HepG2 (cell line): ENCODE results near the gene NCOA7. TPM values are rescaled to one million over a fixed set of nuclear protein-coding genes. Genes with fewer than 3 reads are reported as not detected.

Experiments used
- BHLHE40 ChIP-seq: IDR thresholded peaks from 2 replicates; pipeline ENCODE4 v1.6.1; 2011; ENCODE audit warnings: low read length, improper control_type of control experiment
- ELF1 ChIP-seq: sonication (generic); formaldehyde crosslinking; IDR thresholded peaks from 2 replicates; pipeline ENCODE4 v1.4.0; 2020; ENCODE audit warnings: missing genetic modification reagents
- FOSL2 ChIP-seq: sonication (generic); formaldehyde crosslinking; IDR thresholded peaks from 2 replicates; pipeline ENCODE4 v1.4.0; 2020; ENCODE audit warnings: missing genetic modification reagents
- IKZF4 ChIP-seq: sonication (generic); formaldehyde crosslinking; IDR thresholded peaks from 2 replicates; pipeline ENCODE4 v1.5.1; 2020; ENCODE audit warnings: borderline replicate concordance, mild to moderate bottlenecking, low read depth, missing genetic modification reagents; ENCODE audit errors: not compliant biosample characterization
- NR3C1 ChIP-seq: sonication (generic); formaldehyde crosslinking; IDR thresholded peaks from 2 replicates; pipeline ENCODE4 v1.4.0; 2020; ENCODE audit warnings: missing genetic modification reagents
- POGZ ChIP-seq: sonication (generic); formaldehyde crosslinking; IDR thresholded peaks from 2 replicates; pipeline ENCODE4 v1.4.0; 2020; ENCODE audit warnings: mild to moderate bottlenecking, missing genetic modification reagents
- PREB ChIP-seq: sonication (generic); formaldehyde crosslinking; IDR thresholded peaks from 2 replicates; pipeline ENCODE4 v1.4.0; 2020; ENCODE audit warnings: missing genetic modification reagents
- PRMT3 ChIP-seq: sonication (generic); formaldehyde crosslinking; IDR thresholded peaks from 2 replicates; pipeline ENCODE4 v1.8.1; 2022; ENCODE audit warnings: low read depth, mild to moderate bottlenecking, moderate library complexity, missing genetic modification reagents, borderline replicate concordance
- SATB2 ChIP-seq: sonication (generic); formaldehyde crosslinking; IDR thresholded peaks from 2 replicates; pipeline ENCODE4 v1.5.0; 2020; ENCODE audit warnings: missing genetic modification reagents
- SMARCE1 ChIP-seq: fragments of 450-650 bp; IDR thresholded peaks from 2 replicates; pipeline ENCODE4 v1.6.1; 2017; ENCODE audit warnings: borderline replicate concordance
- SNAPC5 ChIP-seq: sonication (generic); formaldehyde crosslinking; IDR thresholded peaks from 2 replicates; pipeline ENCODE4 v1.8.1; 2023; ENCODE audit warnings: mild to moderate bottlenecking, missing genetic modification reagents, borderline replicate concordance
- SOX6 ChIP-seq, 2 experiments: fragments of 450-650 bp in 1 of 2; sonication (generic) in 1 of 2; formaldehyde crosslinking in 1 of 2; IDR thresholded peaks; 2 replicates each; pipeline versions ENCODE4 v1.4.0 to v1.6.1; 2017 to 2020; ENCODE audit warnings: antibody characterized with exemption in 1 of 2, mild to moderate bottlenecking in 1 of 2, missing genetic modification reagents in 1 of 2
- SP1 ChIP-seq, 2 experiments: fragments of 450-650 bp in 1 of 2; sonication (generic) in 1 of 2; formaldehyde crosslinking in 1 of 2; IDR thresholded peaks; 2 replicates each; pipeline versions ENCODE4 v1.4.0 to v1.6.1; 2016 to 2020; ENCODE audit warnings: missing genetic modification reagents in 1 of 2
- ZBTB10 ChIP-seq: sonication (generic); formaldehyde crosslinking; IDR thresholded peaks from 2 replicates; pipeline ENCODE4 v1.4.0; 2020; ENCODE audit warnings: missing genetic modification reagents, borderline replicate concordance
- ZBTB20 ChIP-seq: sonication (generic); formaldehyde crosslinking; IDR thresholded peaks from 2 replicates; pipeline ENCODE4 v1.8.1; 2023; ENCODE audit warnings: missing genetic modification reagents, low read depth, mild to moderate bottlenecking, borderline replicate concordance
- ZBTB7B ChIP-seq: sonication (generic); formaldehyde crosslinking; IDR thresholded peaks from 2 replicates; pipeline ENCODE4 v1.4.0; 2020; ENCODE audit warnings: missing genetic modification reagents
- ZFP62 ChIP-seq: sonication (generic); formaldehyde crosslinking; IDR thresholded peaks from 2 replicates; pipeline ENCODE4 v1.4.0; 2020; ENCODE audit warnings: missing genetic modification reagents
- ZIK1 ChIP-seq: sonication (generic); formaldehyde crosslinking; IDR thresholded peaks from 2 replicates; pipeline ENCODE4 v1.5.0; 2020; ENCODE audit warnings: mild to moderate bottlenecking, low read depth, missing genetic modification reagents, borderline replicate concordance
- ZNF224 ChIP-seq: sonication (generic); formaldehyde crosslinking; IDR thresholded peaks from 2 replicates; pipeline ENCODE4 v1.5.0; 2020; ENCODE audit warnings: mild to moderate bottlenecking, missing genetic modification reagents
- ZNF296 ChIP-seq: sonication (generic); formaldehyde crosslinking; conservative IDR thresholded peaks from 2 replicates; pipeline ENCODE4 v1.5.0; 2020; ENCODE audit warnings: mild to moderate bottlenecking, missing genetic modification reagents
- ZNF546 ChIP-seq: sonication (generic); formaldehyde crosslinking; conservative IDR thresholded peaks from 2 replicates; pipeline ENCODE4 v1.8.1; 2023; ENCODE audit warnings: mild to moderate bottlenecking, missing genetic modification reagents
- polyA plus RNA-seq, 8 experiments: library from polyadenylated mRNA; depleted of rRNA in 3 of 8; stranded (reverse) in 7 of 8; unstranded in 1 of 8; fragments of >200 nt; fragmentation: Illumina TruSeq in 4 of 8; extraction: Trizol in 4 of 8; gene quantifications; 2 replicates each; pipeline versions ENCODE4 v1.2.1 to v1.2.3, GENCODE V29; 2011 to 2016; ENCODE audit warnings: low read depth in 4 of 8, missing spikeins in 1 of 8, mixed read lengths in 1 of 8; ENCODE audit not compliant: insufficient read depth in 1 of 8
- total RNA-seq, 5 experiments: library from RNA; depleted of rRNA; stranded (reverse); fragments of >200 nt; fragmentation: Illumina TruSeq; extraction: Trizol; gene quantifications; 2 replicates each; pipeline ENCODE4 v1.2.3, GENCODE V29; 2016; ENCODE audit warnings: low read depth in 1 of 5
- TF ChIP-seq, protein P1 (sequence below): sonication (generic); formaldehyde crosslinking; IDR thresholded peaks from 2 replicates; pipeline ENCODE4 v1.8.0; 2022; ENCODE audit warnings: low read depth, missing genetic modification reagents
- TF ChIP-seq, protein P2 (sequence below): fragments of 450-650 bp; IDR thresholded peaks from 2 replicates; pipeline ENCODE4 v1.6.1; 2016

The NCOA7 gene
- total and polyA plus RNA-seq, 2 of the 13 experiments (the other 11 are each of a cell fraction or from before 2014, with no cell fraction given), result 13.6 to 20.8 TPM

GRCh38 chr6:125749173-125749864 lies 41.4 kb upstream of the NCOA7 start, which contains the start of gene HEY2 (continued):
- TF ChIP-seq ZBTB10 (CRISPR knock-in tag) (peak; percentile 71; the same call in 1 of the 2 replicates), NR3C1 (CRISPR knock-in tag) (no peak), ZNF224 (no peak), ZIK1 (CRISPR knock-in tag) (0 out of 2 replicates have a peak, but pooled peaks have one; percentile 21), ZBTB20 (CRISPR knock-in tag) (no peak), ZNF296 (CRISPR knock-in tag) (no peak), SOX6 (IDR thresholded peaks at IDR 0.05) (no peak), SOX6 (CRISPR knock-in tag; IDR thresholded peaks at IDR 0.05) (0 out of 2 replicates have a peak, but pooled peaks have one; percentile 3), ZFP62 (CRISPR knock-in tag) (no peak), PREB (no peak), ZBTB7B (CRISPR knock-in tag) (peak; percentile 11; the same call in 1 of the 2 replicates), POGZ (0 out of 2 replicates have a peak, but pooled peaks have one; percentile 41), ZNF546 (peak; percentile 65; the same call in 1 of the 2 replicates), SNAPC5 (no peak), SATB2 (CRISPR knock-in tag) (no peak), IKZF4 (CRISPR knock-in tag) (peak; percentile 91), FOSL2 (CRISPR knock-in tag) (no peak), ELF1 (no peak), SP1 (IDR thresholded peaks at IDR 0.05) (no peak), SP1 (CRISPR knock-in tag; IDR thresholded peaks at IDR 0.05) (peak; percentile 86), BHLHE40 (no peak), PRMT3 (no peak; the same call in 1 of the 2 replicates), SMARCE1 (no peak)
- TF ChIP-seq, protein P1, sequence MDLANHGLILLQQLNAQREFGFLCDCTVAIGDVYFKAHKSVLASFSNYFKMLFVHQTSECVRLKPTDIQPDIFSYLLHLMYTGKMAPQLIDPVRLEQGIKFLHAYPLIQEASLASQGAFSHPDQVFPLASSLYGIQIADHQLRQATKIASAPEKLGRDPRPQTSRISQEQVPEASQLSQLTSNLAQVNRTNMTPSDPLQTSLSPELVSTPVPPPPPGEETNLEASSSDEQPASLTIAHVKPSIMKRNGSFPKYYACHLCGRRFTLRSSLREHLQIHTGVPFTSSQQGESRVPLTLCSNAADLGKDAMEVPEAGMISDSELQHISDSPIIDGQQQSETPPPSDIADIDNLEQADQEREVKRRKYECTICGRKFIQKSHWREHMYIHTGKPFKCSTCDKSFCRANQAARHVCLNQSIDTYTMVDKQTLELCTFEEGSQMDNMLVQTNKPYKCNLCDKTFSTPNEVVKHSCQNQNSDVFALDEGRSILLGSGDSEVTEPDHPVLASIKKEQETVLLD (CRISPR knock-in tag), result no peak; the same call in 1 of the 2 replicates
- TF ChIP-seq, protein P2, sequence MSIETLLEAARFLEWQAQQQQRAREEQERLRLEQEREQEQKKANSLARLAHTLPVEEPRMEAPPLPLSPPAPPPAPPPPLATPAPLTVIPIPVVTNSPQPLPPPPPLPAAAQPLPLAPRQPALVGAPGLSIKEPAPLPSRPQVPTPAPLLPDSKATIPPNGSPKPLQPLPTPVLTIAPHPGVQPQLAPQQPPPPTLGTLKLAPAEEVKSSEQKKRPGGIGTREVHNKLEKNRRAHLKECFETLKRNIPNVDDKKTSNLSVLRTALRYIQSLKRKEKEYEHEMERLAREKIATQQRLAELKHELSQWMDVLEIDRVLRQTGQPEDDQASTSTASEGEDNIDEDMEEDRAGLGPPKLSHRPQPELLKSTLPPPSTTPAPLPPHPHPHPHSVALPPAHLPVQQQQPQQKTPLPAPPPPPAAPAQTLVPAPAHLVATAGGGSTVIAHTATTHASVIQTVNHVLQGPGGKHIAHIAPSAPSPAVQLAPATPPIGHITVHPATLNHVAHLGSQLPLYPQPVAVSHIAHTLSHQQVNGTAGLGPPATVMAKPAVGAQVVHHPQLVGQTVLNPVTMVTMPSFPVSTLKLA, result no peak
